ENCODE data around the gene TRIM58. TPM values are rescaled to one million over a fixed set of nuclear protein-coding genes. Genes with fewer than 3 reads are reported as not detected.

The TRIM58 gene
- polyA plus RNA-seq, 3 donors: 0.43 to 0.83 (median 0.68) TPM

DNA sequence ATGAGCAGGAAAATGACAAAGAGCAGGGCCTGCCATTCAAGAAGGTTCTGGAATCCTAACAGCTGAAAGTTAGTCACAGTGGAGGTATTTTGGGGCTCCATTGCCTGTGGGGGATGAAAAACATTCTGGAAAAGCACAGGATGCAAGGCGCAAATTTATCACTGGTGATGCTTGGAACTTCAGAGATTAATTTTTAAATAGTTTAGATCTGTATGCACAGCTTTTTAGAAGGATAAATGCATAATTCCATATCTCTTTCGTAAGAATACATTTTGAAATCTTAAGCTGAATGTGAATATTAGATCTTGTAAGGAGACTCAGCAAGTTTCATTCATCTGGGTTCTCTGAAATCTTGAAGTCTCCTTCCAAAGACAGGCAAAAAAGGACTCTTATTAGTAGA lies 15.2 kb upstream of the TRIM58 start, which contains the start of gene OR11L1:
Gene OR11L1, minus strand, starts transcription at position 101 of the 400 bp plus-strand sequence. Its CDS starts 0 bp downstream, at position 101.
- Mint-ChIP-seq H3K9me3 (no peaks in the 10 kb centered on the region), H3K36me3 (no peaks in the 10 kb centered on the region), H3K27ac (no peak within 1 kb of the TSS), H3K4me1 (peaks cover 3% of the 10 kb centered on the region), H3K27me3 (ENCODE audit: low read depth in 3 of 3) (peaks cover 1 to 2% (median 1%) of the 10 kb centered on the region in 3 donors), H3K4me3 (no peak within 1 kb of the TSS)
- no peak within 1 kb of the TSS for H3K9ac ChIP-seq (ENCODE audit: insufficient read depth, low read length, poor library complexity, severe bottlenecking)
- no peaks in the 10 kb centered on the region for H3K36me3 ChIP-seq (replicated peaks in 1 of 2; ENCODE audit: control insufficient read depth in 1 of 2, insufficient read depth in 2 of 2, low read length in 2 of 2)
- intact Hi-C loops (cut with micrococcal nuclease): no loop called here
- no peaks in the 10 kb centered on the region for H4K20me1 ChIP-seq (ENCODE audit: insufficient read depth, low read length)
- H3K4me2 ChIP-seq (replicated peaks; ENCODE audit: extremely low read depth, low read length, poor library complexity, severe bottlenecking): no peak within 1 kb of the TSS
- DNase-seq: no peak
- no CpG with 5 or more reads among the region's 2 CpGs for WGBS (ENCODE audit: insufficient coverage)
- no peaks in the 10 kb centered on the region for H3K79me2 ChIP-seq (ENCODE audit: insufficient read depth, low read length)
- no peak within 1 kb of the TSS for H3K4me3 ChIP-seq (replicated peaks in 1 of 3; ENCODE audit: low read depth in 2 of 3, low read length in 3 of 3)
- H3K9me3 ChIP-seq (replicated peaks in 1 of 2; ENCODE audit: control insufficient read depth in 1 of 2, insufficient read depth in 1 of 2, low read length in 2 of 2): no peaks in the 10 kb centered on the region
- no peaks in the 10 kb centered on the region for H3K27me3 ChIP-seq (ENCODE audit: control insufficient read depth in 2 of 2, insufficient read depth in 2 of 2, low read length in 2 of 2)
- H2AFZ ChIP-seq (ENCODE audit: insufficient read depth, low read depth, low read length, poor library complexity, severe bottlenecking): no peak within 1 kb of the TSS
- TF ChIP-seq, protein P1, sequence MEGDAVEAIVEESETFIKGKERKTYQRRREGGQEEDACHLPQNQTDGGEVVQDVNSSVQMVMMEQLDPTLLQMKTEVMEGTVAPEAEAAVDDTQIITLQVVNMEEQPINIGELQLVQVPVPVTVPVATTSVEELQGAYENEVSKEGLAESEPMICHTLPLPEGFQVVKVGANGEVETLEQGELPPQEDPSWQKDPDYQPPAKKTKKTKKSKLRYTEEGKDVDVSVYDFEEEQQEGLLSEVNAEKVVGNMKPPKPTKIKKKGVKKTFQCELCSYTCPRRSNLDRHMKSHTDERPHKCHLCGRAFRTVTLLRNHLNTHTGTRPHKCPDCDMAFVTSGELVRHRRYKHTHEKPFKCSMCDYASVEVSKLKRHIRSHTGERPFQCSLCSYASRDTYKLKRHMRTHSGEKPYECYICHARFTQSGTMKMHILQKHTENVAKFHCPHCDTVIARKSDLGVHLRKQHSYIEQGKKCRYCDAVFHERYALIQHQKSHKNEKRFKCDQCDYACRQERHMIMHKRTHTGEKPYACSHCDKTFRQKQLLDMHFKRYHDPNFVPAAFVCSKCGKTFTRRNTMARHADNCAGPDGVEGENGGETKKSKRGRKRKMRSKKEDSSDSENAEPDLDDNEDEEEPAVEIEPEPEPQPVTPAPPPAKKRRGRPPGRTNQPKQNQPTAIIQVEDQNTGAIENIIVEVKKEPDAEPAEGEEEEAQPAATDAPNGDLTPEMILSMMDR (IDR thresholded peaks at IDR 0.05): no peak
- no peak within 1 kb of the TSS for H3K27ac ChIP-seq (ENCODE audit: low read depth in 1 of 2, low read length in 2 of 2)
- no peaks in the 10 kb centered on the region for H3K4me1 ChIP-seq (ENCODE audit: control insufficient read depth in 1 of 2, insufficient read depth in 2 of 2, low read length in 2 of 2)

GRCh38 chr1:247843411-247843810 lies 13.6 kb upstream of the TRIM58 start:
- H3K36me3 ChIP-seq (replicated peaks in 1 of 2; ENCODE audit: control insufficient read depth in 1 of 2, insufficient read depth in 2 of 2, low read length in 2 of 2): no peaks in the 10 kb centered on the region
- H3K9me3 ChIP-seq (replicated peaks in 1 of 2; ENCODE audit: control insufficient read depth in 1 of 2, insufficient read depth in 1 of 2, low read length in 2 of 2): no peaks in the 10 kb centered on the region
- no peaks in the 10 kb centered on the region for H3K27me3 ChIP-seq (ENCODE audit: control insufficient read depth in 2 of 2, insufficient read depth in 2 of 2, low read length in 2 of 2)
- H4K20me1 ChIP-seq (ENCODE audit: insufficient read depth, low read length): no peaks in the 10 kb centered on the region
- H3K9ac ChIP-seq (ENCODE audit: insufficient read depth, low read length, poor library complexity, severe bottlenecking): no peak overlapping the region
- H3K27ac Mint-ChIP-seq: no peak overlapping the region
- no peaks in the 10 kb centered on the region for H3K9me3 Mint-ChIP-seq
- H3K4me1 ChIP-seq (ENCODE audit: control insufficient read depth in 1 of 2, insufficient read depth in 2 of 2, low read length in 2 of 2): no peaks in the 10 kb centered on the region
- no peaks in the 10 kb centered on the region for H3K36me3 Mint-ChIP-seq
- H3K27ac ChIP-seq (ENCODE audit: low read depth in 1 of 2, low read length in 2 of 2): no peak overlapping the region
- no peak overlapping the region for H2AFZ ChIP-seq (ENCODE audit: insufficient read depth, low read depth, low read length, poor library complexity, severe bottlenecking)
- H3K27me3 Mint-ChIP-seq (ENCODE audit: low read depth in 3 of 3): peaks cover 0 to 2% (median 1%) of the 10 kb centered on the region in 3 donors
- H3K4me3 Mint-ChIP-seq: no peak overlapping the region
- no peak overlapping the region for H3K4me2 ChIP-seq (replicated peaks; ENCODE audit: extremely low read depth, low read length, poor library complexity, severe bottlenecking)
- TF ChIP-seq, protein P1 (IDR thresholded peaks at IDR 0.05): no peak
- intact Hi-C loops (cut with micrococcal nuclease): no loop called here
- H3K79me2 ChIP-seq (ENCODE audit: insufficient read depth, low read length): no peaks in the 10 kb centered on the region
- no peak for DNase-seq
- no peak overlapping the region for H3K4me3 ChIP-seq (replicated peaks in 1 of 3; ENCODE audit: low read depth in 2 of 3, low read length in 3 of 3)
- WGBS (ENCODE audit: insufficient coverage): 100% methylated on average over 1 of the region's 2 CpGs
- H3K4me1 Mint-ChIP-seq: peaks cover 3% of the 10 kb centered on the region

Measured in CD14-positive monocyte (primary cell).